HCT116 (cell line): ENCODE data around the gene ANKRD16. TPM values are rescaled to one million over a fixed set of nuclear protein-coding genes. Genes with fewer than 3 reads are reported as not detected.

ENCODE experiments used
- ATAC-seq: fragments of 200-7000 bp; cut with Tn5 transposase; 2 replicates; pipeline ENCODE4 v1.9.1; 2020; ENCODE audit warnings: mild to moderate bottlenecking, moderate library complexity
- BruUV-seq: library from RNA; stranded (reverse); fragments of 400-500 nt; replicated peaks from 2 replicates; lab custom pipeline; 2021; lab: Mats Ljungman, UMichigan
- CTCF ChIA-PET: fragments of 300-600 bp; sonication (Branson Sonifier 250); formaldehyde crosslinking; loops from one replicate; lab custom pipeline; 2021; ENCODE audit warnings: antibody characterized with exemption; lab: Charles Lee
- POLR2A ChIA-PET: fragments of 300-600, 350-600 bp; sonication (Branson Sonifier 250); formaldehyde crosslinking; loops from one replicate; lab custom pipeline; 2021; ENCODE audit warnings: antibody characterized with exemption; lab: Charles Lee
- RAD21 ChIA-PET, 2 experiments: fragments of 300-600 bp; sonication (Branson Sonifier 250); formaldehyde crosslinking; loops; one replicate each; lab custom pipeline; 2023; ENCODE audit warnings: low total read pairs in 2 of 2; ENCODE audit not compliant: uncharacterized antibody in 2 of 2, unreplicated experiment in 2 of 2, low non-redundant PET in 1 of 2; lab: Charles Lee
- DNase-seq: peaks from one replicate; pipeline ENCODE4 v3.0.0-alpha.2; 2010; ENCODE audit warnings: low read depth, low spot score
- H2AFZ ChIP-seq: fragments of 200-600 bp; shearing (Covaris generic), sonication (generic); 2 replicates; pipeline ENCODE4 v1.6.1; 2017; ENCODE audit warnings: low read depth, mixed run types, mixed read lengths, antibody characterized with exemption, low read length; ENCODE audit not compliant: poor library complexity, severe bottlenecking
- H3K27ac ChIP-seq: 2 replicates; pipeline ENCODE4 v1.5.1; 2012; ENCODE audit warnings: low read depth, low read length
- H3K27me3 ChIP-seq: fragments of 200-600 bp; sonication (generic); 2 replicates; pipeline ENCODE4 v1.6.1; 2016; ENCODE audit warnings: mixed run types, low read length, mixed read lengths; ENCODE audit not compliant: insufficient read depth
- H3K36me3 ChIP-seq, 2 experiments: fragments of 200-500 bp in 1 of 2; fragments of 200-600 bp in 1 of 2; sonication (Bioruptor generic) in 1 of 2; sonication (generic) in 1 of 2; 2 replicates each; pipeline versions ENCODE4 v1.5.1 to v1.6.1; 2014 to 2016; ENCODE audit warnings: low read length in 2 of 2, inconsistent platforms in 1 of 2, mixed read lengths in 1 of 2, mixed run types in 1 of 2; ENCODE audit not compliant: insufficient read depth in 2 of 2, control insufficient read depth in 1 of 2
- H3K4me1 ChIP-seq, 2 experiments: fragments of 200-600 bp in 1 of 2; sonication (generic) in 1 of 2; 2 replicates each; pipeline versions ENCODE4 v1.5.1 to v1.6.1; 2012 to 2017; ENCODE audit warnings: low read length in 2 of 2, inconsistent platforms in 1 of 2, mild to moderate bottlenecking in 1 of 2, mixed read lengths in 1 of 2, mixed run types in 1 of 2, moderate library complexity in 1 of 2; ENCODE audit not compliant: insufficient read depth in 2 of 2, control insufficient read depth in 1 of 2
- H3K4me2 ChIP-seq: fragments of 200-600 bp; sonication (generic); 2 replicates; pipeline ENCODE4 v1.6.1; 2017; ENCODE audit warnings: mixed run types, low read length, mixed read lengths
- H3K4me3 ChIP-seq, 2 experiments: fragments of 200-600 bp in 1 of 2; sonication (generic) in 1 of 2; replicated peaks in 1 of 2; 2 replicates each; pipeline ENCODE4 v1.5.1; 2011 to 2016; ENCODE audit warnings: low read length in 2 of 2, control low read depth in 1 of 2, low read depth in 1 of 2, mild to moderate bottlenecking in 1 of 2, mixed read lengths in 1 of 2, mixed run types in 1 of 2
- H3K79me2 ChIP-seq: fragments of 200-600 bp; sonication (generic); 2 replicates; pipeline ENCODE4 v1.6.1; 2017; ENCODE audit warnings: mild to moderate bottlenecking, mixed run types, low read length, moderate library complexity, mixed read lengths; ENCODE audit not compliant: insufficient read depth
- H3K9ac ChIP-seq: fragments of 200-600 bp; sonication (generic); 2 replicates; pipeline ENCODE4 v1.6.1; 2016; ENCODE audit warnings: low read length, mixed read lengths
- H3K9me2 ChIP-seq: fragments of 200-600 bp; sonication (generic), shearing (Covaris generic); 2 replicates; pipeline ENCODE4 v1.6.1; 2017; ENCODE audit warnings: mixed run types, mild to moderate bottlenecking, moderate library complexity; ENCODE audit not compliant: insufficient read depth
- H3K9me3 ChIP-seq, 2 experiments: fragments of 200-500 bp in 1 of 2; fragments of 200-600 bp in 1 of 2; sonication (Bioruptor generic) in 1 of 2; sonication (generic) in 1 of 2; 2 replicates each; pipeline ENCODE4 v1.6.1; 2014 to 2017; ENCODE audit warnings: low read length in 2 of 2, mixed read lengths in 2 of 2, inconsistent platforms in 1 of 2, low read depth in 1 of 2, mild to moderate bottlenecking in 1 of 2, mixed run types in 1 of 2, moderate library complexity in 1 of 2; ENCODE audit not compliant: control insufficient read depth in 1 of 2, insufficient read depth in 1 of 2
- H4K20me1 ChIP-seq: fragments of 200-600 bp; sonication (generic), shearing (Covaris generic); 2 replicates; pipeline ENCODE4 v1.6.1; 2017; ENCODE audit warnings: mixed run types, mild to moderate bottlenecking, moderate library complexity; ENCODE audit not compliant: insufficient read depth
- CEBPB ChIP-seq: IDR thresholded peaks from 2 replicates; pipeline ENCODE4 v1.6.1; 2012; ENCODE audit warnings: low read depth
- EGR1 ChIP-seq: IDR thresholded peaks from 2 replicates; pipeline ENCODE4 v1.6.1; 2012; ENCODE audit warnings: low read depth
- ELF1 ChIP-seq: IDR thresholded peaks from 2 replicates; pipeline ENCODE4 v1.6.1; 2012; ENCODE audit warnings: low read depth, borderline replicate concordance
- EZH2phosphoT487 ChIP-seq: fragments of 200-600 bp; IDR thresholded peaks from 2 replicates; pipeline ENCODE4 v1.6.1; 2018; ENCODE audit warnings: antibody characterized with exemption, borderline replicate concordance
- POLR2A ChIP-seq: IDR thresholded peaks from 2 replicates; pipeline ENCODE4 v1.7.0; 2011; ENCODE audit warnings: borderline replicate concordance; ENCODE audit not compliant: insufficient read depth, insufficient read length; ENCODE audit errors: extremely low read depth
- POLR2AphosphoS5 ChIP-seq: IDR thresholded peaks from 2 replicates; pipeline ENCODE4 v1.6.1; 2011; ENCODE audit warnings: mild to moderate bottlenecking, low read depth, low read length, moderate library complexity
- RAD21 ChIP-seq: IDR thresholded peaks from 2 replicates; pipeline ENCODE4 v1.6.1; 2012; ENCODE audit warnings: low read depth, mild to moderate bottlenecking
- SIN3A ChIP-seq: IDR thresholded peaks from 2 replicates; pipeline ENCODE4 v1.6.1; 2012; ENCODE audit warnings: low read depth
- SRF ChIP-seq: IDR thresholded peaks from 2 replicates; pipeline ENCODE4 v1.6.1; 2012; ENCODE audit warnings: low read depth
- TCF7L2 ChIP-seq: IDR thresholded peaks from 2 replicates; pipeline ENCODE4 v1.7.0; 2011; ENCODE audit warnings: borderline replicate concordance, inconsistent platforms; ENCODE audit not compliant: insufficient read depth, insufficient read length; ENCODE audit errors: extremely low read depth
- YY1 ChIP-seq: IDR thresholded peaks from 2 replicates; pipeline ENCODE4 v1.6.1; 2011; ENCODE audit warnings: low read length, low read depth, moderate library complexity, mild to moderate bottlenecking; ENCODE audit not compliant: insufficient replicate concordance; ENCODE audit errors: extremely low read depth
- ZFX ChIP-seq: fragments of 450-650 bp; IDR thresholded peaks from 2 replicates; pipeline ENCODE4 v1.6.1; 2017
- intact Hi-C: fragments of 100-400 bp; cut with micrococcal nuclease; formaldehyde crosslinking; loops from 2 replicates; pipeline ENCODE4 v1.10.0; 2022
- total RNA-seq: library from RNA; stranded (reverse); gene quantifications from one replicate; pipeline ENCODE4 v1.2.1, GENCODE V29; 2021; ENCODE audit not compliant: unreplicated experiment
- TF ChIP-seq, protein P1 (sequence below), 3 experiments: fragments of 200-600 bp in 1 of 3; sonication (generic) in 1 of 3; IDR thresholded peaks in 2 of 3; conservative IDR thresholded peaks in 1 of 3; 2 replicates each; pipeline ENCODE4 v1.5.1; 2012 to 2017; ENCODE audit warnings: low read depth in 2 of 3, low read length in 2 of 3, antibody characterized with exemption in 1 of 3, borderline replicate concordance in 1 of 3, control low read depth in 1 of 3, mild to moderate bottlenecking in 1 of 3, mixed read lengths in 1 of 3, mixed run types in 1 of 3, moderate library complexity in 1 of 3; ENCODE audit not compliant: insufficient read depth in 1 of 3
- TF ChIP-seq, protein P2 (sequence below): IDR thresholded peaks from 2 replicates; pipeline ENCODE4 v1.6.1; 2012; ENCODE audit warnings: low read depth
- TF ChIP-seq, protein P3 (sequence below): IDR thresholded peaks from 2 replicates; pipeline ENCODE4 v1.6.1; 2012

Gene ANKRD16
- total RNA-seq, 1 experiment from 2014 or later: 9.4 TPM

DNA sequence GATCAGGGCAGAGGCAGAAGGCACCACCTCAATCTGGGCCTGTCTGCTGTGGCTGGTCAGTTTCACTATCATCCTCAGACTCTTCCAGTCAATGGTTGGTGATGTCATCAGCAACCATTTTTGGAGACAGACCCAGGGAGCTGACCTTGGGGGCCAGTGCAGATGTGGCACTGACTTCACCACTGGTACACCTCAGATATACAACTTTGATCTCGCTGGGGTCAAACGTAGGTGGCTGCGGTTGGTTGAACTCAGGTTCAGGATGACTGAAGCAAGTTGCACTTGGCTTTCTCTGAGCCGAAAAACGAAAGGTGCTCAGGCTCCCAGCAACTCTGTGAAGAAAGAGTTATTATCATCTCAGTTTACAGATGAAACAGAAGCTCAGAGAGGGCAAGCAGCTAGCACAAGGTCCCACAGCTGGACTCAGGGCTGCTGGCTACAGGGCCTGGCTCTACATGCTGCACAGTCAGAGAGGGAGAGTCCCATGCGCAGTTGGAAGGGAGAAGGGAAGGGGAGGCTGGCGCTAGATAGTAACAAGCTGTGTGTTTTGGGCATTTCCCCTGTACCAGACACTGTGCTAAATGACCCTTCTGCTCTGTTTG, 27.2 kb downstream of the ANKRD16 start:
- no peak overlapping the region for H3K9ac ChIP-seq
- ATAC-seq (no peak), DNase-seq (no peak)
- no peak overlapping the region for H3K4me3 ChIP-seq
- peaks cover 23 to 31% of the 10 kb centered on the region in 2 experiments for H3K4me1 ChIP-seq
- H2AFZ ChIP-seq: no peak overlapping the region
- H3K9me2 ChIP-seq: no peaks in the 10 kb centered on the region
- ChIA-PET RAD21 (no interaction called here), POLR2A (interaction anchor here (0.9 to 1.1 kb wide), 2 partner anchors 9 to 49 kb away, joined by 3 to 5 read pairs; partner anchors contain the start of gene GDI2)
- H3K27ac ChIP-seq: peak overlapping the region; percentile 75
- intact Hi-C loops: no loop called here
- no peaks in the 10 kb centered on the region for H3K36me3 ChIP-seq
- H3K27me3 ChIP-seq: no peaks in the 10 kb centered on the region
- no TSS peak for BruUV-seq
- H3K9me3 ChIP-seq: no peaks in the 10 kb centered on the region
- H4K20me1 ChIP-seq: no peaks in the 10 kb centered on the region
- no peak for TF ChIP-seq YY1
- TF ChIP-seq, all 23 proteins: peak for 0
- Histone ChIP-seq H3K79me2 (no peaks in the 10 kb centered on the region), H3K4me2 (peak overlapping the region; percentile 64)
- CTCF ChIA-PET: no interaction called here

DNA sequence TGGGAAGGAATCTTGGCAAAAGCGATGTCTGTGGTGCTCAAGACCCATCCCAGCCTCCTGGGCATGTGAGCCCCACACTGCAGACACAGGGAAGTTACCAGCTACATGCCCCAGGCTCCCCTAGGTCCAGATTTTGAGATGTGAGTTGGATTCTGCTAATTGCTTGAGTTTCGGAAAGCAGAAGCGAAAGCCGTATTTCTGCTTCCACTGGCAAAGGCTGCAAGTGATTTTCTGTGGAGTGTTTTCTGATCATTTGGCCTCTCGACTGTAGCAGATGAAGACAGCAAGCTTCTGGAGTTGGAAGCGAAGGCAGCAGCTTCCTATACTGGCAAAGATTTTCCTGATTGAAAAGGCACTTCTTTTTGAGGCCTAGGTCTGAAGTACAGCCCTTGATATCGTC, 29.6 kb downstream of the ANKRD16 start:
- RAD21 ChIA-PET: no interaction called here
- POLR2A ChIA-PET: no interaction called here
- BruUV-seq: no TSS peak
- Histone ChIP-seq H2AFZ (no peak overlapping the region), H3K27me3 (no peaks in the 10 kb centered on the region), H3K9me2 (no peaks in the 10 kb centered on the region), H3K79me2 (no peaks in the 10 kb centered on the region), H4K20me1 (no peaks in the 10 kb centered on the region), H3K9ac (no peak overlapping the region), H3K4me2 (no peak overlapping the region), H3K36me3 (no peaks in the 10 kb centered on the region), H3K27ac (no peak overlapping the region), H3K4me3 (no peak overlapping the region), H3K9me3 (no peaks in the 10 kb centered on the region), H3K4me1 (peaks cover 23 to 31% of the 10 kb centered on the region in 2 experiments)
- CTCF ChIA-PET: no interaction called here
- DNase-seq (no peak), ATAC-seq (no peak)
- intact Hi-C loops: no loop called here
- TF ChIP-seq, protein P1, sequence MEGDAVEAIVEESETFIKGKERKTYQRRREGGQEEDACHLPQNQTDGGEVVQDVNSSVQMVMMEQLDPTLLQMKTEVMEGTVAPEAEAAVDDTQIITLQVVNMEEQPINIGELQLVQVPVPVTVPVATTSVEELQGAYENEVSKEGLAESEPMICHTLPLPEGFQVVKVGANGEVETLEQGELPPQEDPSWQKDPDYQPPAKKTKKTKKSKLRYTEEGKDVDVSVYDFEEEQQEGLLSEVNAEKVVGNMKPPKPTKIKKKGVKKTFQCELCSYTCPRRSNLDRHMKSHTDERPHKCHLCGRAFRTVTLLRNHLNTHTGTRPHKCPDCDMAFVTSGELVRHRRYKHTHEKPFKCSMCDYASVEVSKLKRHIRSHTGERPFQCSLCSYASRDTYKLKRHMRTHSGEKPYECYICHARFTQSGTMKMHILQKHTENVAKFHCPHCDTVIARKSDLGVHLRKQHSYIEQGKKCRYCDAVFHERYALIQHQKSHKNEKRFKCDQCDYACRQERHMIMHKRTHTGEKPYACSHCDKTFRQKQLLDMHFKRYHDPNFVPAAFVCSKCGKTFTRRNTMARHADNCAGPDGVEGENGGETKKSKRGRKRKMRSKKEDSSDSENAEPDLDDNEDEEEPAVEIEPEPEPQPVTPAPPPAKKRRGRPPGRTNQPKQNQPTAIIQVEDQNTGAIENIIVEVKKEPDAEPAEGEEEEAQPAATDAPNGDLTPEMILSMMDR (IDR thresholded peaks at IDR 0.05 in 2 of 3, conservative IDR thresholded peaks at IDR 0.05 in 1 of 3; ENCODE audit: borderline replicate concordance in 1 of 3, insufficient read depth in 1 of 3, low read depth in 2 of 3, low read length in 2 of 3): no peak
- no peak for TF ChIP-seq EGR1
- TF ChIP-seq, protein P2, sequence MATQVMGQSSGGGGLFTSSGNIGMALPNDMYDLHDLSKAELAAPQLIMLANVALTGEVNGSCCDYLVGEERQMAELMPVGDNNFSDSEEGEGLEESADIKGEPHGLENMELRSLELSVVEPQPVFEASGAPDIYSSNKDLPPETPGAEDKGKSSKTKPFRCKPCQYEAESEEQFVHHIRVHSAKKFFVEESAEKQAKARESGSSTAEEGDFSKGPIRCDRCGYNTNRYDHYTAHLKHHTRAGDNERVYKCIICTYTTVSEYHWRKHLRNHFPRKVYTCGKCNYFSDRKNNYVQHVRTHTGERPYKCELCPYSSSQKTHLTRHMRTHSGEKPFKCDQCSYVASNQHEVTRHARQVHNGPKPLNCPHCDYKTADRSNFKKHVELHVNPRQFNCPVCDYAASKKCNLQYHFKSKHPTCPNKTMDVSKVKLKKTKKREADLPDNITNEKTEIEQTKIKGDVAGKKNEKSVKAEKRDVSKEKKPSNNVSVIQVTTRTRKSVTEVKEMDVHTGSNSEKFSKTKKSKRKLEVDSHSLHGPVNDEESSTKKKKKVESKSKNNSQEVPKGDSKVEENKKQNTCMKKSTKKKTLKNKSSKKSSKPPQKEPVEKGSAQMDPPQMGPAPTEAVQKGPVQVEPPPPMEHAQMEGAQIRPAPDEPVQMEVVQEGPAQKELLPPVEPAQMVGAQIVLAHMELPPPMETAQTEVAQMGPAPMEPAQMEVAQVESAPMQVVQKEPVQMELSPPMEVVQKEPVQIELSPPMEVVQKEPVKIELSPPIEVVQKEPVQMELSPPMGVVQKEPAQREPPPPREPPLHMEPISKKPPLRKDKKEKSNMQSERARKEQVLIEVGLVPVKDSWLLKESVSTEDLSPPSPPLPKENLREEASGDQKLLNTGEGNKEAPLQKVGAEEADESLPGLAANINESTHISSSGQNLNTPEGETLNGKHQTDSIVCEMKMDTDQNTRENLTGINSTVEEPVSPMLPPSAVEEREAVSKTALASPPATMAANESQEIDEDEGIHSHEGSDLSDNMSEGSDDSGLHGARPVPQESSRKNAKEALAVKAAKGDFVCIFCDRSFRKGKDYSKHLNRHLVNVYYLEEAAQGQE: no peak
- no peak for TF ChIP-seq ELF1
- TF ChIP-seq SRF: no peak
- no peak for TF ChIP-seq CEBPB
- TF ChIP-seq, protein P3, sequence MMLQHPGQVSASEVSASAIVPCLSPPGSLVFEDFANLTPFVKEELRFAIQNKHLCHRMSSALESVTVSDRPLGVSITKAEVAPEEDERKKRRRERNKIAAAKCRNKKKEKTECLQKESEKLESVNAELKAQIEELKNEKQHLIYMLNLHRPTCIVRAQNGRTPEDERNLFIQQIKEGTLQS: no peak
- TF ChIP-seq POLR2AphosphoS5: no peak
- TF ChIP-seq POLR2A: no peak
- TF ChIP-seq TCF7L2: no peak
- TF ChIP-seq EZH2phosphoT487: no peak
- TF ChIP-seq RAD21: no peak
- no peak for TF ChIP-seq ZFX
- no peak for TF ChIP-seq SIN3A
